Measurements from ENCODE around the gene MATN4.

DNA sequence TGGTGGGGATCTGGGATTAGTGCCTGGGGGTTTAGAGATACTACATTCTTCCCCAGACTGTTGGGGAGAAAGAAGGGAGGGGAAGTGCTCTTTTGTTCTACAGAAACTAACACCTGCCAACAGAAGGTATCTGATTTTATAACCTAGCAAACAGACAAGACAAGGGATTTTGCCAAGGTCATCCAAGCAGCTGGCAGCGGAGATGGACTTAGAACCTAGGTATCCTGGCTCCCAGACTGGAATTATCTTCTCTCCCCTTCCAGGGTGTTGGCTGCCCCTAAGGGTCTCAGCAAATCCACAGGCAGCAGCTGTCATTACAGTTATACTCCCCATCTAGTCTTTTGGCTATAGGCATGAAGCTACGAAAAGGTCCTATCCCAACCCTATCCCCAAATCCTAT, 31.7 kb upstream of the MATN4 start:
- TF ChIP-seq, protein P1, sequence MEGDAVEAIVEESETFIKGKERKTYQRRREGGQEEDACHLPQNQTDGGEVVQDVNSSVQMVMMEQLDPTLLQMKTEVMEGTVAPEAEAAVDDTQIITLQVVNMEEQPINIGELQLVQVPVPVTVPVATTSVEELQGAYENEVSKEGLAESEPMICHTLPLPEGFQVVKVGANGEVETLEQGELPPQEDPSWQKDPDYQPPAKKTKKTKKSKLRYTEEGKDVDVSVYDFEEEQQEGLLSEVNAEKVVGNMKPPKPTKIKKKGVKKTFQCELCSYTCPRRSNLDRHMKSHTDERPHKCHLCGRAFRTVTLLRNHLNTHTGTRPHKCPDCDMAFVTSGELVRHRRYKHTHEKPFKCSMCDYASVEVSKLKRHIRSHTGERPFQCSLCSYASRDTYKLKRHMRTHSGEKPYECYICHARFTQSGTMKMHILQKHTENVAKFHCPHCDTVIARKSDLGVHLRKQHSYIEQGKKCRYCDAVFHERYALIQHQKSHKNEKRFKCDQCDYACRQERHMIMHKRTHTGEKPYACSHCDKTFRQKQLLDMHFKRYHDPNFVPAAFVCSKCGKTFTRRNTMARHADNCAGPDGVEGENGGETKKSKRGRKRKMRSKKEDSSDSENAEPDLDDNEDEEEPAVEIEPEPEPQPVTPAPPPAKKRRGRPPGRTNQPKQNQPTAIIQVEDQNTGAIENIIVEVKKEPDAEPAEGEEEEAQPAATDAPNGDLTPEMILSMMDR (IDR thresholded peaks at IDR 0.05): no peak
- TF ChIP-seq EP300 (IDR thresholded peaks at IDR 0.05): no peak
- no peak for TF ChIP-seq POLR2A (IDR thresholded peaks at IDR 0.05)
- no peak for TF ChIP-seq POLR2AphosphoS5 (IDR thresholded peaks at IDR 0.05)
